ENCODE data around the gene INO80D. TPM values are rescaled to one million over a fixed set of nuclear protein-coding genes. Genes with fewer than 3 reads are reported as not detected.

The INO80D gene
- total and polyA plus RNA-seq, 2 of the 8 experiments (the other 6 are each of a cell fraction or from before 2014, with no cell fraction given) = 6.2 to 37.4 TPM

GRCh38 chr2:206080927-206081326, 5.0 kb downstream of the INO80D start (continued):
- no peak for TF ChIP-seq CHD7 (IDR thresholded peaks at IDR 0.05; ENCODE audit: insufficient replicate concordance, low read length)
- no peak for TF ChIP-seq EGR1 (IDR thresholded peaks at IDR 0.05; ENCODE audit: borderline replicate concordance, low read depth, low read length)
- no peak for TF ChIP-seq CBX5 (IDR thresholded peaks at IDR 0.05; ENCODE audit: low read depth, low read length)
- no peak for TF ChIP-seq EZH2 (IDR thresholded peaks at IDR 0.05; ENCODE audit: low read depth, low read length, severe bottlenecking)

All from H1 (cell line).